Kidney tubule cell (primary cell): Measurements from ENCODE around the gene FARS2.

Experiments used
- DNase-seq: peaks from one replicate; pipeline ENCODE4 v3.0.0-alpha.2; 2018; ENCODE audit warnings: low spot score

FARS2 gene

DNA sequence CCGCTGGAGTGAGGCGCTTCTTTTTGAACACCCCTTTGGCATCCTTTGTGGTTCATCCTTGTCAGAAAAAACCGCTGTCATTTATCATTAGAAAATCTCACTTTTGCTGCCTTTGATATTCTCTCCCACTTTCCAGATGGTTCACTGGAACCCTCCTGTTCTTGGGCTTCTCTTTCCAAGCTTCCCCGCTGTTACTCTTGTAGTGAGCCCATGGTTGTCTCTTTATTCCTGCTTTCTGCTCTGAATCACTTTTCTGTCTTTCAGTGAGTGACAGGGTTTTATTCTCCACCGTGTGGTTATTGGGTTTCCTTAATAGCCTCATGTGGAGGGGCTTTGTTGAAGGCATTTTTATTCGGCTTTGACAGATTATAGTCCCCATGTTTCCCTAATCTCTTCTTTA is 117.0 kb downstream of the FARS2 start:
- no peak for DNase-seq

DNA sequence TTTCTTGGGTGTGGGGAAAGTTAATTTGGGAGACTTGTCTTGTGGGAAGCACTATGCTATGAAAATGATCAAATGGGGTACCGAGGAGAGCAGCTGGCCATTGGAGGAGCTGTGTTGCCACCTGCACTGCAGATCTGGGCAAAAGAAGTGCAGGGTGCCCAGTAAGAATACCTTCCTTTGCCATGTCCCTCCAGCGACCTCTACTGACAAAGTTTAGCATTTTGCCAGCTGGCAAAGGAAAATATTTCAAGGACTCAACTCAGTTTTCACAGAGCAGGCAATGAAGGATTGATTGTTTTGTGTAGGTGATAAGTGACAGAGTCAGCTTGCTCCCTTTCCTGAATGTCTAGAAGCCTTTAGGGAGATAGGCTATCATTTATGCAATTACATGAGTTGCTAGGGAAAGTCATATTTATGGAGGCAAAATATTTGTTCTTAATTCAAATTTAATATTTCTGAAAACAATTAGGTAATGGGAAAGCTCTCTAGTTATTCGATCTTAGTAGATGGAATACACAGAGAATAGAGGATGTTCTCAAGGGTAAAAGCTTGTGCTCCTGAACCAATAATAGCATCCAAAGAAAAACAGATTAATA is 118.4 kb downstream of the FARS2 start:
- DNase-seq, result peak; percentile 50

GRCh38 chr6:5383856-5384255 is 122.5 kb downstream of the FARS2 start:
- DNase-seq, result no peak

DNA sequence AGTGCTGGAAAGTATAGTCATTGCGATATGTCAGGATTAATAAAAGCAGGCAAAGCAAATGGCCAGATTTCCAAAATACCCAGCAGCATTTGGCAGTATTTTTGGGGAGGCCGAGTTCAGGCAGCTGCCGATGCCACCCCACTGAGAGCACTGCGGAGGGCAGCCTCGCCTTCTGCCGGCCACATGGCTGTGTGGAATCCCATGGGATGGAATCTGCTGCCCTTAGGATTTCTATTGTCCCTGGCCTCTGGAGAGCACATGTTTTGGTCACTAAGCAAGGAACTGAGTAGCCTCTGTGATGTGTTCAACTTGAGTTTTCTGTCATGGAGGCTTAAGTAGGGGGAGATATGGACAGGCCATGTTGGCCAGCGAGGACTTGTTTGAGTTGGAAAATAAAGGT is 123.0 kb downstream of the FARS2 start:
- no peak for DNase-seq

GRCh38 chr6:5388326-5388725 is 127.0 kb downstream of the FARS2 start:
- no peak for DNase-seq

DNA sequence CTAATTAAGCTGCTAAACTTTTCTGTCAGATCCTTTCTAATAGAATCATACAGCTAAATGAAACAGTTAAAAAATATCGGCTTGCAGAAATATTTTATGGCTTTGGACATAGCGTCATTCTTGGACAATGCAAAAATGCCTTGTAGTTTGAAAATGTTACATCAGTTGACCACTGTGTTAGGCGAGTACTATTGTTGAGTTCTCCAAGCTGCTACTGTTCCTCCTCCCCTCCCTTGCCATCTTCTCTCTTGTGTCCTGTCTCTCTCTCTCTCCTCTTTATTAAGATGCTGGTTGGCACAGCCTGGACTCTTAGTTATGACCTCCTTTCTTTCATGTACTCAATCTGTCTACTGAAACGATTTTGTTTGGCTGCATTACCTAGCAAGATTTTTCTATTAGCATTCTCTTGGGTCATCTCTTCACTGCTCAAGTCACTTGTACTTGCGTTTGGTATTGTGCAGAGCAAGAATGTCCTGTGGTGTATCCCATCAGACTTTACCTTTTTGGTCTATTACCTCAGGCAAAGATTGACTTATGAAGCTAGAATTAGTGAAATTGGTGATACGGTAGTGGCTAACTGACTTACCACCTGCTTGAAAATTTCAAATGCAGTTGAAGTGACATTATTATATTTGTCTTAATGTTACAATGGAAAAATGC is 127.9 kb downstream of the FARS2 start:
- DNase-seq, result no peak

DNA sequence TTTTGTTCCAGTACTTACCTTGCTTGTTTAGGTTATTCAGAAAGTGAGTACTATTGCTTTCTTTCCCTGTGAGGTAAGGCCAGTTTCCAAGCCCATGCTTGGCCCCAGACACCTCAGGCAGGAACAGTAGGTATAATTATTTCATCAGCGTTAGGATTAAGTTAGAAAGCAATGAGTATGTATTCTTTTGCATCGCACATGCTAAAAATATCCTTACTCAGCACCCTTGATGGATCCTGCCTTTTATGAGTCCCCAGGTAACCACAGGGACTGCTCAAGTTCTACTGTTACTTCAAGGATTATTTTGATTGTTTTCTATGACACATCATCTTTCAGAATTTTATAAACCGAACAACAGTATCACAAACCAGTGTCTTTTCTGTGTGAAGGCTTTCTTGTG is 128.9 kb downstream of the FARS2 start:
- no peak for DNase-seq

DNA sequence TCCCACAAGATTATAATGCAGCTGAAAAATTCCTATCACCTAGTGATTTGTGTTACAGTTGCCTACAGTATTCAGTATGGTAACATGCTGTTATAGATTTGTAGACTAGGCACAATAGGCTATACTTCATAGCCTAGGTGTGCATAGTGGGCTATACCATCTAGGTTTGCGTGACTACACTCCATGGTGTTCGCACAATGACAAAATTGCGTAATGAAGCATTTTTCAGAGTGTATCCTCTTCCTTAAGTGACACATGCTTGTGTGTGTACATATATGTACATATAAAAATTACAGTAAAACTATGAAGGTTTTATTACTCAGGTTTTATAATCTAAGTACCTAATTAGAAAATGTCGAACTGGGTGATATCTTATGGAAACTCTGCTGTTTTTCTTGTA is 133.0 kb downstream of the FARS2 start:
- no peak for DNase-seq

- DNase-seq, result no peak
Measured at GRCh38 chr6:5395719-5396118, 134.4 kb downstream of the FARS2 start.

- peak; percentile 47 for DNase-seq
Measured at GRCh38 chr6:5398530-5398929, 137.2 kb downstream of the FARS2 start.

GRCh38 chr6:5399391-5399790 is 138.1 kb downstream of the FARS2 start:
- DNase-seq, result no peak

DNA sequence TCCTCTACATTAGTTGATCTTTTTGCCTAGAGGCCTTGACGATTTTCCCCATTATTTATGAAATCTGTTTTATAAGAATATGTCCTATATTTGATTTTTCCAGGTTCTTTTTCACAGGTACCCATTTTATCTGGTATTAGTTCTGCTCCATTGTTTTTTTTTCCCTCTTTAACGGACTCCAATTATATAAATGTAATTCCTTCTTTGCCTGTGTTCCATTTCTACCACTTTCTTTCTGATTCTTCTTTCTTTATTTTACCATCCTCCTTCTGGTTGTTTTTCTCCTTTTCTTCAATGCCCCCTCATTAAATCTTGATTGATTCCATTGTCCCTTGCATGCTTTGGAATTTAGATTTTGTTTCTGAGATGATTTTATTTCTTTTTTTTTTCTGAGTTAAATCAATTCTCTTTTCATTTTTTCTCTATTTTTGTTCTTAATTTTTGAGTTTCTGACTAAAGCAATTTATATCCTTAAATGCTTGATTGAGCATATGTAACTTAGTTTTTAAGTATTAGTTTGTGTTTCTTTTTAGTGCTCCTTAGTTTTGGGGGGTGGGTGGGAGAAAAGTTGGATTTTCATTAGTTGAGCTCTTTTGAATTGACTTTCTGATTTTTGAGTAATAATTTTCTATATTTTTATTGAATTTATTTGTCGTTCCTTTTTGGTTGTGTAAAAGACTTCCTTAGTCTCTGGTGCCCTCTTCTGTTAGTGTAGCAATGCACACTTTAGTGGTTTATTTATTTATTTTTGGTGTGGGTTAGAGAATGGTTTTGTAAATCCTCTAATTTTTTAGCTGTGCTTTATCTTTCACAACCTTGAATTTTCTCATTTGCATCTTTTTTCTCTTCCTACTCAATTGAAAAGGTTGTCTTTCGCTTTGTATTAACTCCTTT is 140.8 kb downstream of the FARS2 start:
- peak; percentile 26 for DNase-seq

DNA sequence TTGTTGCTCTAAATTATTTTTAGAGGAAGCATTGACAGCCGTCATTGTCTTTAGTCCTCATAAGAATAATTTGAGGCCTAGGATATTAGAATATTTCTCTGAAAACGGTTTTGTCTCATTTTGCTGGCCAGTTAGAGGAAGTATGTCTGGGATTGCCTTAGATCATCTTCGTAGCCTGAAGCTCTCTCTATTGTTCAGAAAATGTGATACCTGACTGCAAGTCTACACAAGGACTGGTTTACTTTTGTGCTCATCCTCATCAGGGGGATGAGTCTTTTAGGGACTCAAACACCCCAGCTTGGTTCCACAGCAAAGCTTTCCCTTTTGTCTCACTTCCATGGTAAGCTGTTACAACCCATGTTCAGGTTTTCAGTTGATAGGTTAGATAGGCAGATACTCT is 141.8 kb downstream of the FARS2 start:
- no peak for DNase-seq

DNA sequence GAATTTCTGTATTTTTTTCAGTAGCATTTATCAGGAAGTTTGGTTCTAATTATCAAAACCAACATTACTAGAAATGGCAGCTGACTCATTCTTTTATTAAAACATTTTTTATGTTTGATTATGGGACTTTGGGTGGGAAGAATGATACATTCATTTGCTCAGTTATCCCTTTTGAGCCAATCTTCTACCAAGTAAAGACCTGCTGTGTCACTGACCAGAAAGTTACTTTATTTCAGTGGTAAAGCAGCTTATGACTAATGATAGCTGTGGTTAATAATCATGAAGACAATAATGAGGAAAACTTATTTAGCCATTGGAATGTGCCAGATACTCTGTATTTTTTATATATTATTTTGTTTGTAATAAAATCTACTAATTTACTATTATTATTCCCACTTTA is 142.3 kb downstream of the FARS2 start:
- peak; percentile 25 for DNase-seq

- no peak for DNase-seq
Measured at GRCh38 chr6:5405976-5406375, 144.7 kb downstream of the FARS2 start.

DNA sequence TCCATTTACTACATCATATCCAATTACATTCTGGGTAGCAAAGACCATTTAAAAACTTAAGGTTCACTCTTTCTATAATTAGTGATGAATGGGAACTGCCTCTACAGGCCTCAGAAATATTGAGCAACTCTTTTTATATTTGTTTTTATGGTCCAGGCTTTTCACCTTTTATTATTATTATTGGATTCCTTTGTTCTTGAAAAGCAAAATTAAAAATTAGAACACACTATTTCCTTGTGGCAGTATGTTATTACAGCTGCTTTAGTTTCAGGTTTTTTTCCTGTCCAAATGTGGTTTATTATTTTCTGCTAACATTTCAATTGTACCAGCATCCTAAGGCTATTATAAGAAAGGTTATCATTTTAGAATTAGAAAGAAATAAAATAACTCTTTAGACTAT is 150.1 kb downstream of the FARS2 start:
- DNase-seq, result no peak

DNA sequence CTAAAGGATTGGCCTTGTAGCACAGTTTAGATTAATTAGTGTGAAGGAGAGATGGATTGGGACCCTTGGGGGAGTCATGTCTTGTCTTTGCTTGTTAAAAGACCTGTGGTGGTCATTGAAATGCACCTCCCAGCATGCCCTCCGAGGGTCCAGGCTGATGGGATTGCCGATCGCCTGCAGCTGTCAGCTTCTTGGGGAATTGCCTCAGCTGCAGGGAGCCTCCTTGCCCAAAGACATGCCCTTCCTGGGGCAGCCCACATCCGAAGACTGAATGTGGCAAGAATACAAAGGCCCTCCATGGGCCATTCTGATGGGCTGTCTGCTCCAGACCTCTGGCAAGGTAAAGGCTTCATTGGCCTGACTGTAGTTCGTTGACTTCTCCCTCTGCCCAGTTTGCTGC is 150.7 kb downstream of the FARS2 start:
- DNase-seq, result no peak

- DNase-seq, result no peak
Measured at GRCh38 chr6:5412663-5413062, 151.3 kb downstream of the FARS2 start.

- DNase-seq, result no peak
Measured at GRCh38 chr6:5416250-5416649, 154.9 kb downstream of the FARS2 start.

DNA sequence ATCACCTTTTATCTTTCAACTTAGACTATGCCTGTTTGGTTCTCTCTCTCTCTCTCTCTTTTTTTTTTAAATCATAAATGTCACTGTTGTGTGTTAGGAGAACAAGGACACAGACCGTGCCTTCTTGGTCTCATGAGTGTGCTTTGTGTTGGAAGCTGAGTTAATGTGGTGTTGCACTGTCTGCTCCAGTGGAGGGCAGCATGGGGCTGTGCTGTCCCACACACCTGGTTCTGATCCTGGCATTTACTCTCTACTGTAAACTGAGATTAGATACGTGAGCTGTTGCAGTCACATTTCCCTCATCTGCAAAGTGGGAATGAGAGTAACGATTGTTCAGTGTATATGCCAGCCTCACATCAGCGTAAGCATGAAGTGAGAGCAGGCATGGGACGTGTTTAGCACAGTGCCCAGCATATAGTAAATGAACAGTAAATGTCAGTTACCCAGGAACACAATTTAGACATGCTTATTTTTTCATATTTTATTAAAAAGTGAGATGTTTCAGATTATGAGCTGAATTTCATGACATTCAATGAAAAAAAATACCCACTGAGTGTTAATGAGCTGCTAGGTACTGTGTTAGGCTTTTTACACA is 161.1 kb downstream of the FARS2 start:
- DNase-seq, result peak; percentile 47

DNA sequence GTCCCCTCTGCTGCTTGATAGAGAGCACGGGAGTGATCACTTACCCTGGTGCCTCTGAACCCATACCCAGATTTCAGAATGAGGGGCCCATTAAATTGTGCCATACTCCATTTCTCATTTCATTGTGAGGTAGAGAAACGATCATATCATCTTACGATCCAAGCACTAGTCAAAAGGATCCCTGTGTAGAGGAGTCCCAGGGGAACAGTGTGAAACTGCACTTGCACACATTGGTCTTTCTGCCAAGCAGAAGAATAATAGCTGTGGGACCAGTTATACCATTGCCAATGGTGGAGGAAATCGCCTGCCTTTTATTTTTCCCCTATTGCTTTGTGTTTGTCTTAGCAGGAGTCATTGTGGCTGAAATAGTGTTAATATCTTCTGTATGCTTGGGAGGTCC is 161.9 kb downstream of the FARS2 start:
- DNase-seq, result no peak

GRCh38 chr6:5424726-5425125 is 163.4 kb downstream of the FARS2 start:
- DNase-seq, result no peak

GRCh38 chr6:5425267-5425666 is 164.0 kb downstream of the FARS2 start:
- DNase-seq, result no peak
